ENCODE measurements around the gene EIF2S1. TPM values are rescaled to one million over a fixed set of nuclear protein-coding genes. Genes with fewer than 3 reads are reported as not detected.

EIF2S1 gene
- polyA plus RNA-seq, 1 donor, result 82.4 TPM

Other genes with a start within 250 kb of the EIF2S1 start
- gene GARIN2, start 170.9 kb upstream of the EIF2S1 start, polyA plus RNA-seq (ENCODE audit: insufficient read length), result 0.39 TPM
- gene PALS1, start 118.9 kb upstream of the EIF2S1 start, polyA plus RNA-seq (ENCODE audit: insufficient read length), result 13.0 TPM
- 68.2 TPM for gene ATP6V1D, start 524 bp upstream of the EIF2S1 start, polyA plus RNA-seq (ENCODE audit: insufficient read length)
- gene PLEK2, start 51.8 kb downstream of the EIF2S1 start, polyA plus RNA-seq (ENCODE audit: insufficient read length), result 0.62 TPM
- gene TMEM229B, start 128.4 kb downstream of the EIF2S1 start, polyA plus RNA-seq (ENCODE audit: insufficient read length), result 0.31 TPM
- 2.0 TPM for gene PLEKHH1, start 173.0 kb downstream of the EIF2S1 start, polyA plus RNA-seq (ENCODE audit: insufficient read length)
- 14.6 TPM for gene PIGH, start 239.9 kb downstream of the EIF2S1 start, polyA plus RNA-seq (ENCODE audit: insufficient read length)